GOT3 (cell line): ENCODE measurements around the gene ADAM19.
A peak's percentile ranks its signal among the peaks of the same experiment; 100 is the strongest.

Experiments
- DNase-seq: peaks from one replicate; lab custom pipeline; 2025; ENCODE audit warnings: mixed read lengths; lab: John Stamatoyannopoulos, UW

The ADAM19 gene

GRCh38 chr5:157562111-157562581 is 13.4 kb downstream of the ADAM19 start:
- DNase-seq, result peak; percentile 63

GRCh38 chr5:157561110-157561509 is 14.5 kb downstream of the ADAM19 start:
- no peak for DNase-seq

DNA sequence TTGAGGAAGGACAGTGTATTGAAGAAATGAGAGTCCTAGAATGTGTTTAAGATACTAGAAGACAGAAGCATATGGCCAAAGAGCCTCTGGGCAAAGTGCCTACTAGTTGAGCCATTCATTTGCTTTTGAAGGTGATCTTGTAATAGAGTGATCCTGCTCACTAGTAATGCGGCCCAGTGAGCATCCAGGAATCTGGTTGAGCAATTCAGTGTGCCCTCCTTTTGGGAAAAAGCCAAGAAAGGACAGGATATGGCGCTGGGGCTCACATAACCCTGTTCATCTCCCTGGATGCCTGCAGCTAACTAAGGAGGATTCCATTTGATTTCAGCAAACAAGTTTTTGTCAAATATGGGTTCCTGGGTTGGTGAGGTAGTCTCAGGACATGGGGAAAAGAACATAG is 16.3 kb downstream of the ADAM19 start:
- no peak for DNase-seq

DNA sequence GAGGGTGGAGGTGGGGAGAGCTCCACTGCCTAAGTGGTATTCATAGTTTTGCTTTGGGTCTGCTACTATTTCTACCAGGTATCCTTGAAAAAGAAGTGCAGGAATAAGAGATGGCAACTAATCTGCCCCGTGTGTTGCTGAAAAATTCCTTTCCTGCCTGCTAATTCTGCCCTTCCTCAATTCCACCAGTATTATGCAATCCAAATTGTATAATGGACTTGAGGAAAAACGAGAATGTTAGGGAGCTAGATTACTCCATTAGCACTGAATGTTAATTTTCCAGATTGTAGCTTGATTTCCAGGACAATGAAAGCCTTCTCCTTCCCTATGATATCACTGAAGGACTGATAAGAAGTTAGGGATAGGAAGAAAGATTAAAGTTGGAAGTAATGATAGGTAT is 16.9 kb downstream of the ADAM19 start:
- no peak for DNase-seq

- DNase-seq, result no peak
Measured at GRCh38 chr5:157558041-157558595, 17.5 kb downstream of the ADAM19 start.

DNA sequence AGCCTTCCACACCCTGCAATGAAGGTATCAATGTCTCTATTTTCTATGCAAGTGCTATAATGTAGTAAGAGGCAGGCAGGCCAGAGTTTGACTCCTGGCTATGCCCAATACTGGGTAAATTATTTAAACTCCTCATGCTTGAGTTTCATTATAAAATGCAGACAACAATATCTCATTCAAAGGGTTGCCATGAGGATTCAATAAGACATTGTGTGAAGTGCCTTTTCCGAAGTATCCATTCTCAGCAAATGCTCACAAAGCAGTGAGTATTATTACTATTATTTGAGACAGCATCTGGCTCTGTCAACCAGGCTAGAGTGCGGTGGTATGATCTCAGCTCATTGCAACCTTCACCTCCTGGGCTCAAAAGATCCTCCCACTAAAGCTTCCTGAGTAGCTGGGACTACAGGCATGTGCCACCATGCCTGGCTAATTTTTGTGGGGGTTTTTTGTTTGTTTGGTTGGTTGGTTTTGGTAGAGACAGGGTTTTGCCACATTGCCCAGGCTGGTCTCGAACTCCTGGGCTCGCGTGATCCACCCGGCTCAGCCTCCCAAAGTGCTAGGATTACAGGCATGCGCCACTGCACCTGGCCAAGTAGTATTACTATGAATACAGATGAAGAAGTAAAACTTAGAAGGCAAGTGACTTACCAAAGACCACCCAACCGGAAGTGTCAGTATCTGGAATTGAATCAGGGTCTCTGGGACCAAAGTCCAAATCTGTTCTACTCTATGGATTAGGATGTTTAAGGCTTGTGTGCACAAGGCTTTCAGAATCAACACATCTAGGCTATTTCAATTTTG is 18.8 kb downstream of the ADAM19 start:
- DNase-seq, result no peak

GRCh38 chr5:157555037-157555640 is 20.4 kb downstream of the ADAM19 start:
- no peak for DNase-seq

- no peak for DNase-seq
Measured at GRCh38 chr5:157554179-157555036, 21.2 kb downstream of the ADAM19 start.

- DNase-seq, result no peak
Measured at GRCh38 chr5:157552650-157553049, 22.9 kb downstream of the ADAM19 start.

- DNase-seq, result no peak
Measured at GRCh38 chr5:157550663-157551062, 24.9 kb downstream of the ADAM19 start.

DNA sequence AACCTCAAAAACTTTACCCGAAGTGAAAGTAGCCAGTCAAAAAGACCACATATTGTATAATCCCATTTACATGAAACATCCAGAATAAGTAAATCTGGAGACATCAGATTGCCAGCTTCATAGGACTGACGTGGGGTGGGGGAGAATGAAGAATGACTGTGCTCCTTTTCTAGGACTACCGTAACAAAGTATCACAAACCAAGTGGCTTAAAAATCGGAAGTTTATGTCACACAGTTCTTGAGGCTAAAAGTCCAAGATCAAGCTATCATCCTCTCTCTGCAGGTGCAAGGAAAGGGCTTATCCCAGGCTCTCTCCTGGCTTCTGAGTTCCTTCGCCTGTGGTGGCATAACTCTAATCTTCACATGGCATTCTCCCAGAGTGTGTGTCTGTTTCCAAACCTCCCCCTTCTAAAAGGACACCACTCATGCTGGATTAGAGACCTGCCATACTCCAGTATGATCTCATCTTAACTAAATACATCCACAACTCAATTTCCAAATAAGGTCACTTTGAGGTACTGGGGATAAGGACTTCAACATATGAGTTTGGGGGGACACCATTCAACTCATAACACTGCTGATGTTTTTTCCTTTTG is 25.5 kb downstream of the ADAM19 start:
- no peak for DNase-seq

GRCh38 chr5:157549283-157549629 is 26.3 kb downstream of the ADAM19 start:
- no peak for DNase-seq

DNA sequence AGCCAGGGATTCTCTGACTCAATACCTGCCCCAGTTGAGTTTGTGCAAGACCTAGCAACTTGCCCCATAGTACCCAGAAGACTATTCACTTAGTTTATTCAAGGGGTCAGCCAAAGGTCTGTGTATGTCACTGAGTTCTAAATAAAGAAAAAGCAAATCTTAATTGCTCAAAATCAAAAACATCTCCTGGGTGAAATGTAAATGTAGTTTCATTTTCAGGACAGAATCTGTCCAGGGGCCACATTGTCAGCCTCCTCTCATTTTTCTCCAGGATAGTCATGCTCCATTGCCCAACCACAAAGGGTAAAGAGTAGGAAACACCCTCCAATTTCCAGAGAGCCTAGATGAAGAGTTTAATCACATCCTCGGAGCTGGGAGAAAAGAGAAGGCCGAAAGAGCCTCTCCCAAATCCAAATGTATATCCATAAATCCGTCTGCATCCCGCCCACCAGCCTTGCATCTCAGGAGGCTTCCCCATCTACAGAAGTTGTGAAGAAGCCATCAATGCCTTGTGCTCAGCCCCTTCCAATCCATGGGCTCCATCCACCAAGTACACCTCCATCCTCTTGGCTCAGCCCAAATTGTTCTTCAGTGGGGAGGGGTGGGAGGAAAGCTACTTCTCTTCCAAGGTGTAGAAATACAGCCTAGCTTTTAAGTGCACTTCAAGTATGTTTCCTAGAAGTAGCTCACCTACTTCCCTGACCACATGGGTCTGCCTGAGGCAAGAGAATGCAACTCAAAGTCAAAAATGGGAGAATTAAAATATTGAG is 26.9 kb downstream of the ADAM19 start:
- DNase-seq, result peak; percentile 53

DNA sequence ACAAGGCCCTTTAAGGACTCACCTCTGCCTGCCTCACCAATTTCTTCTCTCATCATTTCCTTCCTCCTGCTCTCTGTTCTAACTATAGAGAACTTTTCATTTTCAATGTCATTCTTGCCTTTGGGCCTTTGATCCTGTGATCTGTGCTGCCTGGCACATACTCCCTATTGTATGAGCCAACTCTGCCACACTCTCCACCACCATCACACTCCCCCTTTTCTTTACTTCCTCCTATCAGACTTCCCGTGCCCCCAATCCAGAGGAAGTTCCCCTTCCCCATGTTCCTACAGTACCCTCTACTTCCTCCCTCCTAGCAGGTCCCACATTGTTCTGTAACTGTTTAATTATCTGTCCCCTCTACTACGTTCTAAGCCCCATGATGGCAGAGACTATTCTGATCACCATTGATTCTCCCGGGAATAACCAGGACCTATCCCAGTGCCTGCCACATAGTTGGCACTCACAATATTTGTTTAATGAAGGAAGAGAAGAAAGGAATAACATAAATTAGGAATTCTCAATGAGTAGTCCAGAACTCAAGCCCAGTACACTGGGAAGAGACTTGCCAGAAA is 27.5 kb downstream of the ADAM19 start:
- DNase-seq, result no peak

DNA sequence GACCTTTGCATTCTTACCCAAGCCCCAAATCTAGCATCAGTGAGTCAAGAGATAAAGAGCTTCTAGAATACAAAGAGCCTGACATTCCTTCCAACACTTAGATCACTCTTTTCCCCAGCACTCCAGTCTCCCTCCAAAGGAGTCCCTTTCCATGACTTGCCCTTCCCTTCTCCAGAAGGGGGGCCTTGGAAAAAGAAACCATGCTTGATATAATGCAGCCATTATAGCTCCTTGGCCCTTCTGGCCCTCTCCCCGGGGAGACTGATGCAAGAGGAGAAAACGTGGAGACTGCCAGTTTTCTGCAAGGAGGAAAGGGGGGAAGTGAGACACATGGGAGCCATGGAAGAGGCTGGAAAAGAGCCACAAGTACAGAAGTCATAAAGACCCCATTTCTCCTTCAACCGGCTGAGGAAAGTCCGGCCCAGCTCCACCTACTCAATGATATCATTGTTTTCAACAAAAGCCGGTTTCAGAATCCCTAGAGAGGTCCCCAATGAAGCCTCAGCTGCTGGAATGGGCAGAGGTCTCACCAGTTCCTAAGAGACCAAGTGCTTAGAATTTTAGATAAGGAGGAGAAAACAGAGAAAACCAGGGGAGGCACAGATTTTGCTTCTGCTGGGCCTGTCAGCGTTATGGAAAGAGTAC is 29.0 kb downstream of the ADAM19 start:
- DNase-seq, result no peak

- DNase-seq, result no peak
Measured at GRCh38 chr5:157545610-157546310, 29.8 kb downstream of the ADAM19 start.

GRCh38 chr5:157544623-157544989 is 31.0 kb downstream of the ADAM19 start:
- DNase-seq, result no peak

DNA sequence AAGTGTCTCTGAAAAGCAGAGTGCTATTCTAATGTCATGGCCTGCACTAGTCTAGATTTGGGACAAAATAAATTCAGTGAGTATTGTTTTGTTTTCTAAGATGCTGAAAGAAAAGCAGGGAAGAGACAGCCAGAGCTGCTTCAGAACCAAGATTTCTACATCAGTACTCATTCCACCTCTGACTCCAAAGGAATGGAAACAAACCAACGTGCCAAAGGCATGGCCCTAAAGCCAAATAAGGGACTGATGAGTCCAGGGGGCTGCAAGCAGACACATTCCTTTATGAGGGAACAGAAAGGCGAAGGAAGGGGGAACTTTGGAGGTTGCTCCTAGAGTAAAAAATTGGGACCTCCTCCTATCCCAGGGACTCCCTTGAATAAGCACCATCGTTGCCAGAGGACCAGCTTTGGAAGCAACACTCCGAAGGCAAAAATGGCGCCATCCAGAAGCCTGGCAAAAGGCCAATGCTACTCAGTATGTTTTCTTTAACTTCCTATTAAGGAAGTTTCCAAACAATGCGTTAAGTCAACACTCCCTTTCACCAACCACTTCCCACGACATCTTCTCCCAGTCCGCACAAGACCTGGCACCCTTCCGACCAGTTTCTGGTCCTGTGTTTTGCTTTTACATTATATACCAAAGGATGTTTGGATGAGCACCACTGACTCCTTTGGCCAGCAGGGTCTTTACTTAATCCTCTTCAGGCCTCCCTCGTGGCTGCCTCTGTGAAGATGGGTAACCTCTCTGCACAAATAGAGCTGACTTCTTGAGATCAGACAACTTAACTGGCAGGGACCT is 31.6 kb downstream of the ADAM19 start:
- no peak for DNase-seq
